ENCODE data around the gene C22orf39.

Gene C22orf39, protein sequence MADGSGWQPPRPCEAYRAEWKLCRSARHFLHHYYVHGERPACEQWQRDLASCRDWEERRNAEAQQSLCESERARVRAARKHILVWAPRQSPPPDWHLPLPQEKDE

DNA sequence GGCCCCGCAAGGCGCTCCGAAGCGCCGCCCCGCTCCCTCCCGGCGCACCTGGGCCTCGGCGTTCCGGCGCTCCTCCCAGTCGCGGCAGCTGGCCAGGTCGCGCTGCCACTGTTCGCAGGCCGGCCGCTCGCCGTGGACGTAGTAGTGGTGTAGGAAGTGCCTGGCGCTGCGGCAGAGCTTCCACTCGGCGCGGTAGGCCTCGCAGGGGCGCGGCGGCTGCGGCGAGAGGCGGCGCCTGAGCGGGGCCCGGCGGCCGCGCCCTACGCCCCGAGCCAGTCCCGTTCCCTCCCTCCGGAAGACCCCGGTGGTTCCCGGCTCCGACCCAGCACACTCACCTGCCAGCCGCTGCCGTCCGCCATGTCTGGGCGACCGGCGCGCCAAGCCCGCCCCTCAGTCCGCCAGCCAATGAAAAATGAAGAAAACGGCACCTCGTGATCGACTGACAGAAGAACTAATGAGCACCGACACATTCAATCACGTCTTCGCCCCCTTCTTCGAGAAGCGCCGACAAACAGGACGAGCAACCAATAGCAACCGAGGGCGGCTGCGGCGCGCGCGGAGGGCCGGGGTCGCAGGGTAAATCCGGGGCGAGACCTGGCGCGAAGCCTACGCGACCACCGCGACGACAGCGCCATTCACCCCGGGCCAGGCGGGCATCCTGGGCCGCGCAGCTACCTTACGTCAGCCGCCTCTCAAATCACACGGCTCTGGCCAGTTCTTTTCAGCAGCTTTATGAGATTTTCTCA lies at the start of gene C22orf39:
Gene C22orf39 (minus strand): TSS at position 382 of the 746 bp plus-strand sequence. CDS start 23 bp downstream, at position 359.
- peak; percentile 88 for DNase-seq

GRCh38 chr22:19497245-19497644 lies 49.7 kb upstream of the C22orf39 start:
- DNase-seq, result peak; percentile 59

DNA sequence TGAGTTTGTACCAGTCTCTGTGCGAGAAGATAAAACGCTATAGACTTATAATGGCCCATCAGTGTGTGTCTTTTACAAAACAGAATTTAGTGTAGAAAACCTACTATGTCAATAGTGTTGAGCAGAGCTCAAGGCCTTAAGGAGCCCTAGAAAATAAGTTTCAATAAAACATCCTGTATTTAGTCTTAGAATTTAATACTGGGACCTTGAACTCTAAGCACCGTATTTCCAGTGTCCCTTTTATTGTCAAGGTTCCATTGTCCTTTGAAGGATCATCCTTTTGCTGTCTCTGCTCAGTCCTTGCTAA lies 48.8 kb upstream of the C22orf39 start:
- DNase-seq, result no peak

DNA sequence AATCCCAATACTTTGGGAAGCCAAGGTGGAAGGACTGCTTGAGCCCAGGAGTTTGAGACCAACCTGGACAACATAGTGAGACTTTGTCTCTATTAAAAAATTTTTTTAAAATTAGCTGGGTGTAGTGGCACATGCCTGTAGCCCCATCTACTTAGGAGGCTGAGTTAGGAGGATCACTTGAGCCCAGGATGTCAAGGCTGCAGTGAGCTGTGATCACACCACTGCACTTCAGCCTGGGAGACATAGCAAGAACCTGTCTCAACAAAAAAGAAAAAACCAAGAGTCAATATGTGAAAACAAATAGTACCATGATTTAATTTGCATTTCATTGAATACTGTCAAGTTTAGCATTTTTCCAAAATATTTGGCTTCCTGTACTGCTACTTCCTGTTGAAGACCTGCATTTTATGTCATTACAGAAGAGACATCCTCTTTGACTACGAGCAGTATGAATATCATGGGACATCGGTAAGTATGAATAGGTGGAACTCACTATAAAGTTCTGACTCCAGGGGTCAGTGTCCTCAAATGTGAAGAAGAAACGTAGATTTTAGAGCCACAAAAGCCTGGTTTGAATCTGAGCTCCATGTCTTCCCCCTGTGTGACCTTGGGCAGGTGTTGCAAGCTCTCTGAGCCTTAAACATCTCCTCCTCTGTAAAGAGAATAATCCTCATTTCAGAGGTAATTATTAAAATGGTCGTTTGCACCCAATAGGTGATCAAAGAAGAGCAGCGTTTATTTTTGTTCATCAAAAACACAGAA lies 48.2 kb upstream of the C22orf39 start:
- peak; percentile 8 for DNase-seq

DNA sequence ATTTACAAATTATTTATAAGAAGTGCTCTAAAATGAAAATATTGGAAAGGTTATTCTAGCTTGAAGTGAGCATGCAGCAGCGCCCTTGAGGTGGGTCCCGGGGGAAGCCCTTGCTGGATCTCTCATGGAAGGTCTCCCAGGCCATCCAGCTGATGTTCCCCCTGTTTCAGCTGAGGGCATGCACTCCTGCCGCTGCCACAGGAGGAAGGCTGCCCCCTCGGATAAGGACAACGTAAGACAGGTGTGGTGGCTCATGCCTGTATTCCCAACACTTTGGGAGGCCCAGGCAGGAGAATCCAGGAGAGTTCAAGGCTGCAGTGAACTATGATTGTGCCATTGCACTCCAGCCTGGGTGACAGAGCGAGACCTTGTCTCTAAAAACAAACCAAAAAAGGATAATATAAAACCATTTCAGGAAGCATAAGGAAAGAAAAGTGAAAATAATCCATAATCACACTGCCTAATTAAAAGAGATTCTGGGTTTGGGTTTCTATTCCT lies 47.2 kb upstream of the C22orf39 start:
- DNase-seq, result no peak

- no peak for DNase-seq
These were observed 46.6 kb upstream of the C22orf39 start for GRCh38 chr22:19494001-19494560.

DNA sequence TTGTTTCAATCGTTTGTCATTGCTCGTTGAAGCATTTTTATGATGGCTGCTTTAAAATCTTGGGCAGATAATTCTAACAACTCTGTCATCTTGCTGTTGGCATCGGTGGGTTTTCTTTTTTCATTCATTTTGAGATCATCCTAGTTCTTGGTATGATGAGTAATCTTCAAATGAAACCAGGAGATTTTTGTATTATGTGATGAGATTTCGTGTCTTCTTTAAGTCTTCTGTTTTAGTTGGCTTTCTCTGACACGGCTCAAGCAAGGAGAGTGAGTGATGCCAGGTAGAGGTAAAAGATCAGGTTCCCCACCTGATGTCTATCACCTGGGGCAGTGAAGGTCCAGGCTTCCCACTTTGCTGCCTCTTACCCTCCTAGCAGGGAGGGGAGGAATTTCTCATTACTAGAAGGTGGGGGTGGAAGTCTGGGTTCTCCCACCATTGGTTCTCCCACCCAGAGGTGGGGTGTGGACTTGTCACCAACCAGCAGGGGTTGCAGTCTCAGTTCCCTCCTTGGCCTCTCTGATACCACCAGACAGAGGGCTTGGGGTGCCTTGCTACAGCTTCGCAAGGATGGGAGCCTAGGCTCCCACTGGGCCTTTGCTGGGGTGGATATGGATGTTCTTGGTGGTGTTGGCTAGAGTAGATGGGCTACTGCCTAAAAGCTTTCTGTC lies 45.1 kb upstream of the C22orf39 start:
- DNase-seq, result no peak

DNA sequence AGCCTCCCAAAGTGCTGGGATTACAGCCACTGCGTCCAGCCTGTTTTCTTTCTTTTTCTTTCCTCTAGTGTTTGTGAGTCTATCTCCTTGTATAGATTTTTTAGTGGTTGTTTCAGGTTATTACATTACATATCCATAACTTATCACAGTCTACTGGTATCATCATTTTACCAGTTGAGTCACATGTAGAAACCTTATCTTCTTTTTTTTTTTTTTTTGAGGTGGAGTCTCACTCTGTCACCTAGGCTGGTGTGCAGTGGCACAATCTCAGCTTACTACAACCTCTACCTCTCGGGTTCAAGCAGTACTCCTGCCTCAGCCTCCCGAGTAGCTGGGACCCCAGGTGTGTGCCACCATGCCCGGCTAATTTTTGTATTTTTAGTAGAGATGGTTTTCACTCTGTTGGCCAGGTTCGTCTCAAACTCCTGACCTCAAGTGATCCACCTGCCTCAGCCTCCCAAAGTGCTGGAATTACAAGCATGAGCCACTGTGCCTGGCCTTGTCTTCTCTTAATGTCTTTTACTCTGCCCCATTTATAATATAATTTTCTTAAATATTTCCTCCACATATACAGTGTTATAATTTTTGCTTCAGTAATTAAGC lies 43.2 kb upstream of the C22orf39 start:
- no peak for DNase-seq

GRCh38 chr22:19488884-19489843 lies 41.7 kb upstream of the C22orf39 start:
- peak; percentile 39 for DNase-seq

- no peak for DNase-seq
These were observed 40.8 kb upstream of the C22orf39 start for GRCh38 chr22:19488285-19488684.

GRCh38 chr22:19483481-19484244 lies 36.2 kb upstream of the C22orf39 start:
- peak; percentile 88 for DNase-seq

DNA sequence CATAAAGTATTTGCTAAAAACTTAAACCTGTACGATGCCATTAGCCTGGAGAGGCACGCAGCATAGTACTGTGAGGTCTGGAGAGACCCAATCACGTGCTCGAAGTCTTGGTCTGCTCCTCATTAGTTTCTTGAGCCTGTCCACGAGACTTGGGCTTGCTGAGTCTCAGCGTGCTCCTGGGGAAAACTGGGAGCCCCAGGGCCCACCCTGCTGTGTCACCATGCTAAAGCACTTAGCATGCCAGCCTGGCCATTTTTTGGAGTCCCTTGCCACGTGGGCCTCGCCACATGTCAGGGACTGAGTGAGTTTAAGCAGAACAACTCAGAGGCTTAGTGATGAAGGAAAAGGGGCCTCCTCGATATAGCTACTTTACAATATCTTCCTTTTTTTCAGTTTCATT lies 34.8 kb upstream of the C22orf39 start:
- DNase-seq, result no peak

- DNase-seq, result no peak
These were observed 33.3 kb upstream of the C22orf39 start for GRCh38 chr22:19480789-19481188.

GRCh38 chr22:19480173-19480568 lies 32.7 kb upstream of the C22orf39 start:
- DNase-seq, result no peak

DNA sequence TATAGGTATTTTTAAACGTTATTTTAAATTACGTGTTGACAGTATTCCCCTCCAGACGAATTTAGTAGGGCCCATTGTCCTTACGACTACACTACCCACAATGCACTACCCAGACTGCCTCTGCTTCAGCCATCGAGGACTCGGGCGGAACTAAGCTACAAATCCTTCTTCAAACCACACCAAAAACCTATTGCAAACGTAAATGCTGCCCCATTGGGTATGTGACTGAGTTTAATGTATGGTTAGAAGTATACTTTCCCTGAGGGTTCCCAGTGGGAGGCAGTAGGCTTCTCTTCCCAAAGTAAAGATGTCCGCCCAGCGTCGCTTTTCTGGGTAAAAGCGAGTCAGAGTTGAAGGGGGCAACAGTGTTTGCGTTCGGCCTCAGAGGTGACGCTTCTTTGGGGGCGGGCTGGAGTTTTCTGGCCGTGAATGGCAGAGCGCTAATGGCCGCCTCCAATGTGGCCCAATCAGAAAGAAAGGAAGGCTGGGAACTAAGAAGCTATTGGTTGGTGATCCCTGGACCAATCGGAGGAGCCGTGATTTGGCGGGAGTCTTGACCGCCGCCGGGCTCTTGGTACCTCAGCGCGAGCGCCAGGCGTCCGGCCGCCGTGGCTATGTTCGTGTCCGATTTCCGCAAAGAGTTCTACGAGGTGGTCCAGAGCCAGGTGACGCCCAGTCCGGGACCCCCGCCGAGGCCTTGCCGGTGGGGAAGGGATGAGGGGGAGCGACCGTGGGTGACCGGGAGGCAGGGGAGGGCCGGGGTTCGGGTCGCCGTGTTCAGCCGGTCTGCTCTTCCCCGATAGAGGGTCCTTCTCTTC lies 32.1 kb upstream of the C22orf39 start, which contains the start of gene CDC45:
Gene CDC45 (plus strand): TSS at position 566 of the 818 bp plus-strand sequence. CDS start 49 bp downstream, at position 615.
- DNase-seq, result peak; percentile 99

DNA sequence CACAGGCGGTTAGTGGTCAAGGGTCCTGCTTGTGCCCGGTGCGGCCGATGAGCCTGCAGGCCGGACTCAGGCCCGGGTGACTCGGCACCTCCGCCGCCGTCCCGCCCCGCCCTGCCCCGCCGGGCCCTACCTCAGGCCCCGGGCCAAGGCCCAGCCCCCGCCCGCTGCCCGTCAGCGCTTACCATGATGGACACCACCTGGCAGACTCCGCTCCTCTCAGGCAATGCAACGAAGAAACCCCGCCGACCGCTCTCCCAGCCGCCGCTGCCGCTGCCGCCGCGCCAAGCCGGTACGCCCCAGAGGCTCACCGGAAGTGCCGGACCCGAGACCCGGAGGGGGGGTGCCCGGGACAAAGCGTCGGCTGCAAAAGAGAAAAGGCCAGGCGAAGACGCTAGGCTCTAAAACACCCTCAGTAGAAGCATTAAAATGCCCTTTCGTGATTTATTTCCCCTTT lies 31.4 kb upstream of the C22orf39 start, which contains the start of gene UFD1:
Gene UFD1 (minus strand): TSS at position 293 of the 454 bp plus-strand sequence. CDS start 108 bp downstream, at position 185.
- DNase-seq, result peak; percentile 94

GRCh38 chr22:19478045-19478900 lies 30.8 kb upstream of the C22orf39 start:
- peak; percentile 2 for DNase-seq
